Kidney (tissue), 14 donors: ENCODE results near the gene MSRB3. TPM values are rescaled to one million over a fixed set of nuclear protein-coding genes. Genes with fewer than 3 reads are reported as not detected.

ENCODE experiments used
- DNase-seq, 5 donors: peaks; one replicate each; pipeline ENCODE4 v3.0.0-alpha.2; 2013 to 2020
- FAIRE-seq: peaks from 2 replicates; lab custom pipeline; 2012; peaks lifted over from hg19 to GRCh38; lab: Jason Lieb, UNC
- H3K27ac ChIP-seq, 2 donors: one replicate each; pipeline ENCODE4 v1.7.0; 2013; ENCODE audit warnings: low read depth in 2 of 2, low read length in 2 of 2, inconsistent platforms in 1 of 2
- H3K27me3 ChIP-seq: one replicate; pipeline ENCODE4 v1.7.1; 2013; ENCODE audit warnings: low read length, inconsistent platforms; ENCODE audit not compliant: control insufficient read depth, insufficient read depth
- H3K36me3 ChIP-seq, 3 donors: one replicate each; pipeline versions ENCODE4 v1.7.0 to v1.7.1; 2013; ENCODE audit warnings: low read length in 3 of 3, control low read depth in 1 of 3, inconsistent platforms in 1 of 3; ENCODE audit not compliant: insufficient read depth in 3 of 3, control insufficient read depth in 2 of 3
- H3K4me1 ChIP-seq, 3 donors: one replicate each; pipeline versions ENCODE4 v1.7.0 to v1.7.1; 2013; ENCODE audit warnings: low read length in 3 of 3, inconsistent platforms in 1 of 3, low read depth in 1 of 3; ENCODE audit not compliant: control insufficient read depth in 2 of 3, insufficient read depth in 2 of 3
- H3K4me3 ChIP-seq, 3 donors: one replicate each; pipeline versions ENCODE4 v1.7.0 to v1.8.1; 2013; ENCODE audit warnings: low read length in 3 of 3, control low read depth in 1 of 3, inconsistent platforms in 1 of 3
- H3K9ac ChIP-seq, 3 donors: one replicate each; pipeline versions ENCODE4 v1.7.0 to v1.7.1; 2013; ENCODE audit warnings: low read length in 3 of 3, control low read depth in 1 of 3, inconsistent platforms in 1 of 3
- H3K9me3 ChIP-seq, 3 donors: one replicate each; pipeline versions ENCODE4 v1.7.0 to v1.7.1; 2013; ENCODE audit warnings: low read length in 3 of 3, control low read depth in 1 of 3, inconsistent platforms in 1 of 3; ENCODE audit not compliant: control insufficient read depth in 2 of 3, insufficient read depth in 1 of 3
- intact Hi-C: fragments of 100-400 bp; cut with DNase I; formaldehyde crosslinking; loops from one replicate; pipeline ENCODE4 v1.11.1; 2022
- polyA plus RNA-seq: library from polyadenylated mRNA; stranded (reverse); fragments of 350-450 nt; fragmentation: Illumina TruSeq; extraction: RNeasy Lipid Tissue Mini Kit (QIAGEN cat#74804); gene quantifications from one replicate; pipeline ENCODE4 v1.2.3, GENCODE V29; 2014; ENCODE audit warnings: low read depth, low replicate concordance; ENCODE audit not compliant: insufficient read depth
- total RNA-seq: library from RNA; stranded (reverse); fragmentation: NEBNext Ultra II Directional; extraction: Animal tissue kit (Norgen Biotek cat#: 25700); gene quantifications from one replicate; pipeline ENCODE4 v1.2.1, GENCODE V29; 2021
- TF ChIP-seq, protein P1 (sequence below): IDR thresholded peaks from 3 replicates; pipeline ENCODE4 v1.5.1; 2012; ENCODE audit warnings: mild to moderate bottlenecking, moderate library complexity, borderline replicate concordance; ENCODE audit not compliant: insufficient read depth; ENCODE audit errors: extremely low read depth
- donor health status: control.
- donor health status: control.
- donor health status: control.
- donor health status: control.
- donor health status: control.
- donor health status: DM: yes; HTN: yes; CAD: no.
- donor health status: Normal renal cell carcinoma (clear cell type).

MSRB3 gene
- total and polyA plus RNA-seq, 2 donors from 2014 or later = 10.3 to 35.9 TPM

DNA sequence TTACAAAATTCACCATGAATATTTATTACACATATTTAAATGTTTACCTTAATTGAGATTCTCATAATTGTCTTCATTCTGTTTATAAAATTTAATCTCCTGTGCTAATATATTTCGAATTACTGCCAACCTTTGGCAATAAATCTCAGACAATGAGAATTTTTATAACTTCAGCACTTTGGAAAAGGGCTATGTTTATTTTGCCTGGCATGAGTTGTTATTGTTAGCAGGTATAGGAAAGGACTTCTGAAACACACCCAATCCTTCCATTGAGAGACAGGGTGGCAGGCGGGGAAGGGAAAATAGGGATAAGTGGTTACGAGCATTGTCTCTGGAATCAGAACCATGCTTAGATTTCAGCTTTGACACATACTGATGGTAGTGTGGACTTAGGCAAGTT lies 12.1 kb upstream of the MSRB3 start:
- TF ChIP-seq, protein P1, sequence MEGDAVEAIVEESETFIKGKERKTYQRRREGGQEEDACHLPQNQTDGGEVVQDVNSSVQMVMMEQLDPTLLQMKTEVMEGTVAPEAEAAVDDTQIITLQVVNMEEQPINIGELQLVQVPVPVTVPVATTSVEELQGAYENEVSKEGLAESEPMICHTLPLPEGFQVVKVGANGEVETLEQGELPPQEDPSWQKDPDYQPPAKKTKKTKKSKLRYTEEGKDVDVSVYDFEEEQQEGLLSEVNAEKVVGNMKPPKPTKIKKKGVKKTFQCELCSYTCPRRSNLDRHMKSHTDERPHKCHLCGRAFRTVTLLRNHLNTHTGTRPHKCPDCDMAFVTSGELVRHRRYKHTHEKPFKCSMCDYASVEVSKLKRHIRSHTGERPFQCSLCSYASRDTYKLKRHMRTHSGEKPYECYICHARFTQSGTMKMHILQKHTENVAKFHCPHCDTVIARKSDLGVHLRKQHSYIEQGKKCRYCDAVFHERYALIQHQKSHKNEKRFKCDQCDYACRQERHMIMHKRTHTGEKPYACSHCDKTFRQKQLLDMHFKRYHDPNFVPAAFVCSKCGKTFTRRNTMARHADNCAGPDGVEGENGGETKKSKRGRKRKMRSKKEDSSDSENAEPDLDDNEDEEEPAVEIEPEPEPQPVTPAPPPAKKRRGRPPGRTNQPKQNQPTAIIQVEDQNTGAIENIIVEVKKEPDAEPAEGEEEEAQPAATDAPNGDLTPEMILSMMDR = no peak
- Histone ChIP-seq H3K27me3 (no peaks in the 10 kb centered on the region), H3K9me3 (no peaks in the 10 kb centered on the region), H3K9ac (no peak overlapping the region), H3K4me3 (no peak overlapping the region), H3K36me3 (no peaks in the 10 kb centered on the region), H3K27ac (no peak overlapping the region), H3K4me1 (no peaks in the 10 kb centered on the region)
- intact Hi-C loops = no loop called here
- FAIRE-seq (no peak), DNase-seq (no peak)

DNA sequence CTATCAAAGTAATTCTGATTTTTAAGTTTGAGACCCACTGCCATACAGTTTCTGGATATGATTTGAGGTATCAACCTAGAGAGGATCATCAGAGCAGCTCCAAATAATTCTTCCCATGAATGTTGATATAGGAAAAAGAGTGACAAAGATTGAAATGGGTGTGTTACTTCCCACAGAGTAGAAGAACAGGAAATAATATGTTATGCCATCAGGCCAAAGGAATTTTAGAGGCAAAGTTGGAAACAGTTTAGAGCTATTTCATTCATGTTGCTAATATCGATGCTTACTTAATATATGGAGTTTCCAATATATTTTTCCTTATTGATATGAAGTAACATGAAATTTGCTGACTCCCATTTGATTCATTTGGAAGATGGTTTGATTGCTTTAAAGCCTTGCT lies 8.9 kb upstream of the MSRB3 start:
- Histone ChIP-seq H3K9ac (no peak overlapping the region), H3K9me3 (no peaks in the 10 kb centered on the region), H3K4me3 (no peak overlapping the region), H3K27ac (no peak overlapping the region), H3K36me3 (no peaks in the 10 kb centered on the region), H3K27me3 (no peaks in the 10 kb centered on the region), H3K4me1 (no peaks in the 10 kb centered on the region)
- DNase-seq (no peak), FAIRE-seq (no peak)
- TF ChIP-seq, protein P1 = no peak
- intact Hi-C loops = no loop called here

DNA sequence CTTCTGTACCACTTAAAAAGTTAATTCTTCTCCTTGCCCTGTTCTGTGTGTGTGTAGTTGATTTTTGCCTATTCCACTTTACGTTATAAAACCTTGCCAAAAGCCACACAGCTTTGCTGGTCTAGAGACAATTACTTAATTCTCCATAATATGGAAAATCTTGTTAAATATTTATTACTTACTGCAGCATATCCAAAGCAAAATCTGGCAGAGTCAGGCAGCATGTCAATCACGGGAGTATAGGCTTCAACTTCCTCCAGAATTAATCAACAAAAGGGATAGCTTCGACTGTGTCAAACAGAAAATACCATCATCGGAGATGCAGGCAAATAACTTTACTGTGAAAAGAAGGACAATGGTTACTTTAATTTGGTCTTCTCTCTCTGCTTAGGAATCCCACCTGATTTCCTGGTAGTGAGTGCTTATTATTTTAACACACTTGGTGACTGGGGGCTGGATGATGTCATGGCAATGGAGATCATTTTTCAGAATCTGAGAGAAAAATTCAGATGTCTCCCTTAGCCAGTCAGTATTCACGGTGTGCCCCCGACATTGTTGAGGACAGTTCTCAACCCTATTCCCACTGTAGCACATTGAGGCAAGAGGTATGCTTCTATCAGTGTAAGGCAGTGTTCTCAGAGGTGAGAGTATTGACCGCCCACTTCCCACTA lies 3.7 kb upstream of the MSRB3 start:
- DNase-seq (no peak), FAIRE-seq (no peak)
- peaks cover 0 to 7% (median 0%) of the 10 kb centered on the region in 3 donors for H3K4me1 ChIP-seq
- H3K36me3 ChIP-seq = no peaks in the 10 kb centered on the region
- TF ChIP-seq, protein P1 = no peak
- H3K9me3 ChIP-seq = no peaks in the 10 kb centered on the region
- no peak overlapping the region for H3K4me3 ChIP-seq
- H3K27ac ChIP-seq = no peak overlapping the region
- intact Hi-C loops = no loop called here
- H3K27me3 ChIP-seq = no peaks in the 10 kb centered on the region
- no peak overlapping the region for H3K9ac ChIP-seq
